Skeletal muscle tissue (tissue), 2 donors: Measurements from ENCODE around the gene STS. TPM values are rescaled to one million over a fixed set of nuclear protein-coding genes. Genes with fewer than 3 reads are reported as not detected.

Experiments
- small RNA-seq: library from RNA; depleted of rRNA; stranded (forward); fragments of <200 nt; gene quantifications from one replicate; pipeline ENCODE3, GENCODE V24; 2014
- total RNA-seq: library from RNA; depleted of rRNA; stranded (reverse); fragments of >200 nt; gene quantifications from one replicate; pipeline ENCODE4 v1.2.3, GENCODE V29; 2014

STS gene
- total RNA-seq, 1 donor from 2014 or later: 4.7 TPM

Small RNA genes within 50 kb of the gene (small RNA-seq; reads per million reads assigned to genes)
- 0.12 reads per million for gene MIR4767

Other genes with a start within 250 kb of the STS start
- gene PUDP, start 441 bp downstream of the STS start, total RNA-seq: 15.1 TPM